GM23248 (cell line): ENCODE results near the gene MIA3.

Experiments
- EZH2 ChIP-seq: fragments of 200-600 bp; sonication (generic); IDR thresholded peaks from 2 replicates; pipeline ENCODE4 v1.6.1; 2018; ENCODE audit warnings: antibody characterized with exemption, mild to moderate bottlenecking; ENCODE audit not compliant: insufficient read depth, poor library complexity, severe bottlenecking
- EZH2phosphoT487 ChIP-seq: fragments of 200-600 bp; sonication (generic); IDR thresholded peaks from 2 replicates; pipeline ENCODE4 v1.6.1; 2018; ENCODE audit warnings: antibody characterized with exemption, moderate library complexity, mild to moderate bottlenecking, low read depth; ENCODE audit not compliant: insufficient read depth

DNA sequence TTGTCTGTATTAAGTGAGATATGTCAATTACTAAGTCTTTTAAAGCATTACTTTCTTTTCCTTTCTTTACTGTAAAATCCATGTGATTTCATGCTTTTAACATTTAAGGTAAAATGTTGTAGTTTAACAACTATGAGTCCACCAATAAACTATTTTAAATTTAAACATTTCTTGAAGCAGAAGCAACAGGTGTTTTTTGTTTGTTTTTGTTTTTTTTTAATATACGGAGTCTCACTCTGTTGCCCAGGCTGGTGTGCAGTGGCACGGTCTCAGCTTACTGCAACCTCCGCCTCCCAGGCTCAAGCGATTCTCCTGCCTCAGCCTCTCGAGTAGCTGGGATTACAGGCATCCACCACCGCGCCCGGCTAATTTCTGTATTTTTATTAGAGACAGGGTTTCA, 78.8 kb downstream of the MIA3 start:
- no peak for TF ChIP-seq EZH2
- TF ChIP-seq EZH2phosphoT487 = no peak
